Stimulated activated CD8-positive, alpha-beta memory T cell treated with anti-CD3 and anti-CD28 coated beads, Interleukin-4, amount 100 ng/mL, for 24 hours (primary cell): ENCODE results near the gene RHOV.
"Not testable (repeated sequence)": the region's sequence is repeated elsewhere in the genome, so short reads cannot be mapped to it uniquely, and the experiment has no call there.

Experiments
- DNase-seq: peaks from one replicate; pipeline ENCODE4 v3.0.0-alpha.2; 2020; ENCODE audit warnings: low read depth

RHOV gene

DNA sequence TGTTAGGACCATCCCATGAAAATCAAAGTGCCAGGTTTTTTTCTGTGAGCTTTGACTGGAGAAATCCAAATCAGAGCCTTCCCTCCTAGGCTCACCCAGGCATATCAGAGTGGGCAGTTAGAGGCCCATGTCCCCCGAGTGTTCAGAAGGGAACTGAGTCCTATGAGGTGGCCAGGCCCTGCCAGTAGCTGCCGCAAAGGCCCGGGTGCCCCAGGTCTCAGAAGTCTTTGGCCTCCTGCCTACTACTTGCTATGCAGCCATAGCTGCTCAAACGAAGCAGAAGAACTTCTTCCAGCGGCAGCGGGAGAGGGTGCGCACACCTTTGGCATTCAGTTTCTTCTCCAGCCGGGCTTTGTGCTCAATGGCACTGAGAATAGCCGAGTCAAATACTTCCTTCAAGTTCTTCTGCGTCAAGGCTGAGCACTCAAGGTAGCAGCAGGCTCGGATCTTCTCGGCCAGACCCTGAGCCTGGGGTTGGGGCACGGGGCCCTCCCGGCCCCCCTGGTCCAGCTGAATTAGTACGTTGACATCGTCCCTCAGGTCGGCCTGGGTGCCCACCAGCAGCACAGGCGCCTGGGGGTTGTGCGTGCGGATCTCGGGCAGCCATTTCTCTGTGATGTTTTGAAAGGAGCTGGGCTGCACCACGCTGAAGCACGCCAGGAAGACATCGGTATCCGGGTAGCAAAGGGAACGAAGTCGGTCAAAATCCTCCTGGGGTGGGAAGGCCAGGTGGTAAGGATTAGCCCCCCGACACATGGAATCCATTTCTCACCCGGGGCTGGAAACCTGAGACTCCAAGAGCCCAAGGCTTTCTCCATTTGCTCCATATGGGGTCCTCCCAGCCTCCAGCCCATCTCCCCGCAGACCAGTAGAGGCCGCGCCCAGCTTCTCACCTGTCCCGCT is 992 bp downstream of the RHOV start:
- DNase-seq = no peak

DNA sequence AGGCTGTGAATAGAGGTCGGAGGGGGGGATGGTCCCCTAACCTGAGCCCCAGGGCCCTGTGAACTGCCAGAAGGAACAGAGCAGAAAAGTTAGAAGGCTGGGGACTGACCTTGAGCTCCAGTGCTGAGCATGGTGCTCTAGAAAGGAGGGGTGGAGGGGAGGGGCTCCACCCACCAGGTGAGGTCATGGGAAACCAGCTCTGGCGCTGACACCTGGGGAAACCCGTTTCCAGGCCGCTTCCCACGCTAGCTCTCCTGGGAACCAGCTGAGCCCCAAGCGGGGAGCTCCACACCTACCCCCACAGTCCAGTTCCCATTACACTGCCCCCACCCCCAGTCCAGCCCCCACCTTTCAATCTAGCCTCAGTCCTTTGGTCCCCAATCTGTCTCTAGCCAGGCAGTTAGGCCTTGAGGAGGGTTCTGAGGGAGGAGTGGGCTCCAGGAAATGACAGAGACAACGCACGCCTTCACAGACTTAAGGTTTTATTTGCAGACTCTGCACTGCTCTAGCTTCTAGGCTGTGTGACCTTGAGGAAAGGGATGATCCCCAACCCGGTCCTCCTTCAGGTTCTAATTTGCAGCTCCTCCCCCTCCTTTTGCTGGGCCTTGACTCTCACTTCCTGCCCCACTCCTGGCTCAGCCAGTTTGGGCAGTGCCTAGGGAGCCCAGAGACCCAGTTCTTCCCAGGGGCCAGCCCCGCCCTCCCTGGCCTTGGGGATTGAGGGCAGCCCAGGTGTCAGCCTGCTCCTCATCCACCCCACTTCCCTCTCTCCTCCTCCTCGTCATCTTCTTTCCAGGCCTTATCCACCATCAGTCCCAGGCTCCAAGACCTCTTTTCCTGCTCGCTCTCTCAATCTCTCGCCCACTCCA is 2.1 kb downstream of the RHOV start:
- no peak for DNase-seq

DNA sequence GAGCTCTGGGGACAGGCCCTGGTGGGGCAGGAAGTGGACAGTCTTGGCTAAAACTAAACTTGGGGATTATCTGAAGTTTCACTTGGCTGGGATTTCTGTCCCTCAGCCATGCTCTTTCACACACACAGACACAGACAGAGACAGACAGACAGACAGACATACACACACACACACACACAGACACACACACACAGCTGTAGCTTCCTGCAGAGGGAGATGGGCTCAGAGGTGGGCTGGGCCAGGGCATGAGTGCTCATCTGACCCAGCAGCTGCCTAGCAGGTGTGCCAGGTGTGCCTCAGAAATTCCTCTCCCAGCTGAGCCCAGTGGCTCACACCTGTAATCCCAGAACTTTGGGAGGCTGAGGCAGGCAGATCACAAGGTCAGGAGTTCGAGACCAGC is 3.3 kb downstream of the RHOV start:
- no peak for DNase-seq

DNA sequence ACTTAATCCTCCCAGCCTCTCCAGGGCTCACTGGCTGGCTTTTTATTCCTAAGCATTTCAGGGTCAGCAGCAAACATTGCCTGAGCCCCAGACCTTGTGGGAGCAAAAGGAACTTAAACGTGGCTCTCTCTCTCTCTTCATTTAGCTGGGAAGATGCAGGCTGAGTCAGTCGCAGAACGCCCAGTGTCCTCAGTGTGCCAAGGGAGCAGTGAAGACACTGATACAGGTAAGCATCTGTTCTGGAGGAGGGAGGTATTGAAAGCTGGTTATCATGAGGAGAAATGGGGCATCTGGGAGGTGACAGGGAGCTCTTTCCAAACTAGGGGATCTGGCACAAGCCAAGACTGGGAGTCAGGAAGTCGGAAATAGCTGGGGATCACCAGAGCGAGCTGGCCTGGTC is 4.3 kb downstream of the RHOV start:
- DNase-seq = no peak

DNA sequence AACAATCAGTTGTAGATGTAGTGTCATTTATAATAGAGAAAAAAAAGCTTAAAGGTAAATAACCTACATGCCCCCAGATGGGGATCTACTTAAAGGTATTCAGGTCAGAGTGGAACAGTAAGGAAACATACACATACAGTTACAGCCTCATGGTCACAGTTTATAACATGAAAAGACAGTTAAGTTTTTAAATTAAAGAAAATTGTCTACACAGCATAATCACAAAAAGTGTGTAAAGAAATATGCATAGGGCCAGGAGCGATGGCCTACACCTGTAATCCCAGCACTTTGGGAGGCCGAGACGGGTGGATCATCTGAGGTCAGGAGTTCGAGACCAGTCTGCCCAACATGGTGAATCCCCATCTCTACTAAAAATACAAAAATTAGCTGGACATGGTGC is 6.8 kb downstream of the RHOV start:
- no peak for DNase-seq

DNA sequence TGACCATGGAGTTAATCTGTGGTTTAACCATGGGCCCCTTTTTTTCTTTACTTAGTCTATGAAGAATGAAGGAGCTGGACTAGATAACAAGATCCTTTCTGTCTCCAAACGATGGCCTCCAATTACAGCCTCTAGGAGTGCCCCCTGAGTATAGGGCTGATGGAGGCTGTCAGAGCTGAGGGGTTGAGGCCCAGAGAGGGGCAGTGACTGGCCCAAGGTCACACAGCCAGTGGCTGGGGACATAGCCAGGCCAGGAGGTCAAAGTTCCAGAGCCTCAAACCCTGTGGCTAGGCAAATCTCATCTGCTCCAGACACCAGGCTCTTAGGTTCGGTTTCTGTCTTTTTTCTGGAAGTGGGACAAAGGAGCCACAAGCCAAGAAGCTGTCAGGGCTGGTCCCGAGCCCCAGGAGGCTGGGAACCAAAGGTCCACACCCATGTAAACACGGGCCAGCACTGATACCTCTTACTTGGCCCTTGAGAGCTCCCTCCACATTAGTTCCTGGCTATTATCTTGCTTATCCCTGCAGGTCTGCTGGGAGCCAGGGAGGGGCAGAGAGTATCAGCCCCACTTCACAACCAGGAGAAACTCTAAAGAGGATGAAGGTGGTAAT is 10.3 kb downstream of the RHOV start:
- DNase-seq = no peak

DNA sequence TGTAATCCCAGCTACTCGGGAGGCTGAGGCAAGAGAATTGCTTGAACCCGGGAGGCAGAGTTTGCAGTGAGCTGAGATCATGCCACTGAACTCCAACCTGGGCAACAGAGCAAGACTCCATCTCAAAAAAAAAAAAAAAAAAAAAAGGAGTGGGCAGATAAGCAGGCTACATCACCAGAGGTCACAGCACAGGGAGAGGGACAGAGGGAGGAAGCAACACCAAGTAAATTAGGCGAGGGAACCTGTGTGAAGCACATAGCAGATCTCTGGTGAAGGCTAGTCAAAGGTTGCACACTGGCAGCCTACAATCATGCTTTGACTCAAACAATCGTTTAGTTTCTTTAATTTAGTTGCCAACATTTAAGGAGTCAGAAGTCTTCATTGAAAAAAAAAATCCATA is 12.9 kb downstream of the RHOV start:
- not testable (repeated sequence) for DNase-seq

DNA sequence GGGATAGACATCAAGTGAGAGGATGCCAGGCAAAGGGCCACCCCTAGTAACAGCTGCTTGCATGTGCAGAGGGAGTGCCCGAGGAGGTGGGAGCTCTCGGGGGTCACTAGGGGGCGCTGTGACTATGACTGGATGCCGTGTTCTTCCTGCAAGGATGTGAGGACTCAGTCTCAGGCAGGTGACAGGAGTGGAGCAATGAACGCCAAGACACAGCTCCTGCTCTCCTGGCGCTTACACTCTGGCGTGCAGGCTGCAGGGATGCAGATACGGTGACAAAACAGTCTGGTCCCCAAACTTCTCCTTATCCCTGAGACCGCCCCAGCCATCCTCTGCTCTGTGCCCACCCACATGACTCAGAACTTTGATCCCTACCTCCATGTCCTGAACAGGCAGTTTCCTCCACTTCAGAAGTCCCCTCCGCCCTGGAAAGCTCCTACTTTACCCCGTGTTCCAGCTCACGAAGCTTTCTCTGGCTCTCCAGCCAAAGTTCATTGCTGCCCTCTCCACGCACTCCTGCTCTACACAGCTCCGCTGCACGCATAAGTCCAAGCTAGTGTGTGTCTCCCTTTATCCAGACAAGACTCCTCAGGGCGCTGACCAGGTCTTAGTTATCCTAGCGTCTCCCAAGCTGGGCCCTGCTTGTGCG is 14.7 kb downstream of the RHOV start:
- DNase-seq = peak; percentile 73

DNA sequence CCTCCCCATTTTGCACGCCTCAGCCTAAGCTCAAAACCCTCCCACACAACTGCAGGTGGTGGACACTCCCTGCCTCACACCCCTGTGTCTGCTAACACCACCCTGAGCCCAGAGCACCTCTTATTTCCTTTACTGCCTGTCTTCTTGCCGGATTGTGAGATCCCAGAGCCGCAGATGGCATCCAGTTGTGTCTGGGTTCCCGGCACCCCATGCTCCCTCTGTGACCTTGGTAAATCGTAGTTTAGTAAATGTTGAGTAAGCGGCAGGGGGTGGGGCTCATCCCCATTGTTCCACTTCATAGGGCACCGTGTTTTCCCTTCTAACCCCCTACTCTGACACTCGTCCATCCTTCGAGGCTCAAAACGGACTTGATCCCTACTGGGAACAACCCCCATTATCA is 15.3 kb downstream of the RHOV start:
- DNase-seq = no peak

DNA sequence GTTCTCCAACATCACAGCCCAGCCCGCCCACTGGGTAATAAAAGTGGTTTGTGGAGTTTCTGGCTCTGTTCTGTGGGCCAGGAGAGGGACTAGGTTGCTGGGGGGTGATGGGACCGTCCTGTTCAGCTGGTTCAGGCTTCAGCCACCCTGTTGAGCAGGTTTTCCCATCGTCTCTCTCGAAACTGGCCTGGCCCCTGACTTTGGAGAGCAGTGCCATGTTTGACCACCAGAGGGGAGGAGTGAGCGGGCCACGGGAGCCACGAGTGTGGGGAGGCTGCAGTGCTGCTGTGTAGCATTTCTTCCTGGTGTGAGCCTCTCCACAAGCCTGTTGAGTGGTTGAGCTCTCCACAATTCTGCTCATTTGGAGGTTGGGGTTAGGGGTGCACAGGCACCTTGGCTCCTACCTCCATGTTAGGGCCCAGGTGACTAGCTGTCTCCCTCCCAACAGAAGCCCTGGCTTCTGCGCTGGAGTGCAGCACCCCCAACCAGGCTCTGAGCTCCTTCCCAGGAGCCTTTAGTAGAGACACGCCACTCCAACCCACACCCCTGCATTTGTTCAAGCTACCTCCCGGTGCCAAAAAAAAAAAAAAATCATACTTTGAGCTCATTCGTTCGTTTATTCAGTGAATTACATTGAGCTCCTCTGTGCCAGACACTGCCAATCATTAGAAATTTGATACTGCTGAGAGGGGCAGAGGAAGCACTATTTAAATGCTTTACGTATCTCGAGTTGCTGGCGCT is 16.3 kb downstream of the RHOV start:
- peak; percentile 67 for DNase-seq

DNA sequence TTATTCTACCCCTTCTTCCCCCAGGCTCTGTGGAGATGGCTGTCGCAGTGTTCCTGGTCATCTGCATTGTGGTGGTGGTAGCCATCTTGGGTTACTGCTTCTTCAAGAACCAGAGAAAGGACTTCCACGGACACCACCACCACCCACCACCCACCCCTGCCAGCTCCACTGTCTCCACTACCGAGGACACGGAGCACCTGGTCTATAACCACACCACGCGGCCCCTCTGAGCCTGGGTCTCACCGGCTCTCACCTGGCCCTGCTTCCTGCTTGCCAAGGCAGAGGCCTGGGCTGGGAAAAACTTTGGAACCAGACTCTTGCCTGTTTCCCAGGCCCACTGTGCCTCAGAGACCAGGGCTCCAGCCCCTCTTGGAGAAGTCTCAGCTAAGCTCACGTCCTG is 17.3 kb downstream of the RHOV start:
- DNase-seq = no peak

DNA sequence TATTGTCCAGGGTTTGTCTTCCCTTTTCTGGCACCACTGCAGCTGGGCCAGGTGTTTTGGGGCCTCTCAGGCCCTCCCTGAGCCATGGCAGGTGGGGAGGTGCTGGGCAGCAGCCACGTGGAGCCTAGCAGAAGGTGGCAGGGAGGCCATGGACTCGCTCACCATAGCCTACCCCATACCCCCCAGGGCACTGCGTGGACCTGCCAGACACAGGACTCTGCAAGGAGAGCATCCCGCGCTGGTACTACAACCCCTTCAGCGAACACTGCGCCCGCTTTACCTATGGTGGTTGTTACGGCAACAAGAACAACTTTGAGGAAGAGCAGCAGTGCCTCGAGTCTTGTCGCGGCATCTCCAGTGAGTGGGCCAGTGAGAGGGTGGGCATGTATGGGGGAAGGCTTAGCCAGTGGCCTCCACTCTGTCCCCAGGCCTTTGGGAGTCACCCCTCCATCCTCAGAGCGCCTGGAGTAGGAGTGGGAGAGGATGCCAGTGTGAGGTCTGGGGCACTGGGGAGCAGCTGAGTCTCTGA is 18.3 kb downstream of the RHOV start:
- DNase-seq = no peak

DNA sequence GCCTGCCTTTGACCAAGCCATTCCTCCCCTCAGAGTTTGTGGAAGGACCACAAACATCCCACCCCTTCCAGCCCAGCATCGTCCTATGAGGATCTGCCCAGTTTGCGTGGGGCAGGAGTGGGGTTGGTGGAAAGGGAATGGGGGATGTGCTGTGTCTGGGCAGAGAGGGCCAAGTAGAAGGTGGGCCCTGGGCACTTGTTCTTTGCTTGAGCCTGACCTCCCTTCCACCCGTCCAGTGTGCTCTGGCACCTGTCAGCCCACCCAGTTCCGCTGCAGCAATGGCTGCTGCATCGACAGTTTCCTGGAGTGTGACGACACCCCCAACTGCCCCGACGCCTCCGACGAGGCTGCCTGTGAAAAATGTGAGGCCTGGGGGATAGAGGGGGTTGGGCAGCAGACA is 19.9 kb downstream of the RHOV start:
- no peak for DNase-seq

DNA sequence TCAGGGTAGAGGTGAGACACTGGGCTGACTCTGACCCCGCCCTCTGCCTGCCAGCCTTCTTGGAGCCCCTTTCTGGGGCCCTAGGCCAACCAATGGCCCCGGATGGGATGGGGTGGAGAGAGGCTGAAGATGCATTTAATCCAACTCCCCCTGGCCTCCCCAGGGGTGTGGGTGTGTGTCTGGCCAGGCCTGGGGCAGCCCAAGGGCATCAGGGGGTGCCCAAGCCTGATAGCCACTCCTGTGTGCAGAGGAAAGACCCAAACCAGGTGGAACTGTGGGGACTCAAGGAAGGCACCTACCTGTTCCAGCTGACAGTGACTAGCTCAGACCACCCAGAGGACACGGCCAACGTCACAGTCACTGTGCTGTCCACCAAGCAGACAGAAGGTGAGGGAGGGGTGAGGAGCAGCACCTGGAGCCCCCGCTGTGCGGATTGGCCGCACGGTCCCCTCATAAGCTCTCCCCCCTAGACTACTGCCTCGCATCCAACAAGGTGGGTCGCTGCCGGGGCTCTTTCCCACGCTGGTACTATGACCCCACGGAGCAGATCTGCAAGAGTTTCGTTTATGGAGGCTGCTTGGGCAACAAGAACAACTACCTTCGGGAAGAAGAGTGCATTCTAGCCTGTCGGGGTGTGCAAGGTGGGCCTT is 20.7 kb downstream of the RHOV start:
- no peak for DNase-seq

DNA sequence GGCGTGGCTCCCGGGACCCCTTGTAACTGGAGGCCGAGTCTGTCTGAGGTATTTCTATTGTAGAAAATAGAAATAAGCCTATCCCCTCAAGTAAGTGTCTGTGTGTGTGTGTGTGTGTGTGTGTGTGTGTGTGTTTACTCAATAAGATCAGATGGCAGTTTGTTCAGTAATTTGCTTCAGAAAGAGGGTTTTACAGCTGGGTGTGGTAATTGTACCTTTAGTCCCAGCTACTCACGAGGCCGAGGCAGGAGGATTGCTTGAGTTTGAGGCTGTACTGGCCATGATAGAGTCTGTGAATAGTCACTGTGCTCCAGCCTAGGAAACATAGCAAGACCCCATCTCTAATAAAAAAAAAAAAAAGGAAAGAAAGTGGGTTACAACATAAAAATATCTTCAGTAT is 21.5 kb downstream of the RHOV start:
- DNase-seq = no peak

DNA sequence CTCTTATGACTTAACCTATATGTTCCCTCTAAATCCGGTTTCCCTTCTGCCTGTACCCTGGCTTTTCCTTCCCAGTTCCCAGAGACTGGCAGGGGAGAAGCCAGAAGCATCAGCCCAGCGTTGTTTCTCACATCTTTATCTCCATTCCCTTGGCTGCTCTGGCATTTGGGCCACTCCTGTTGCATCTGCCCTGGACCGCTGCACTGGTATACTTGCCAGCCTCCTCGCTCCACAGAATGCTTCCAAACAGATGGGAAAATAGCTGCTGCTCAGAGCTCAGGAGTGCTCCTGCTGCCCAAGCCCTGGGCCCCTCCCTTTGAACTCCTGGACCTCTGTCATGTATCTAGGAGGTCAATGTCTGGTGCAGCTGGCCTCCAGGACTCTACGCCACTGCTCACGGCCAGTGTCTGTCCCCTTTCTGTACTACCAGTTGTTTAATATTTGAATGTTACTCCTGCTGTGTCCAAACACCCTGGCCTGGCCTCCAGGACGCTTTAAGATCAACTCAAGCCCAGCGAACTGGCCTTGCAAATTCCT is 23.4 kb downstream of the RHOV start:
- no peak for DNase-seq

DNA sequence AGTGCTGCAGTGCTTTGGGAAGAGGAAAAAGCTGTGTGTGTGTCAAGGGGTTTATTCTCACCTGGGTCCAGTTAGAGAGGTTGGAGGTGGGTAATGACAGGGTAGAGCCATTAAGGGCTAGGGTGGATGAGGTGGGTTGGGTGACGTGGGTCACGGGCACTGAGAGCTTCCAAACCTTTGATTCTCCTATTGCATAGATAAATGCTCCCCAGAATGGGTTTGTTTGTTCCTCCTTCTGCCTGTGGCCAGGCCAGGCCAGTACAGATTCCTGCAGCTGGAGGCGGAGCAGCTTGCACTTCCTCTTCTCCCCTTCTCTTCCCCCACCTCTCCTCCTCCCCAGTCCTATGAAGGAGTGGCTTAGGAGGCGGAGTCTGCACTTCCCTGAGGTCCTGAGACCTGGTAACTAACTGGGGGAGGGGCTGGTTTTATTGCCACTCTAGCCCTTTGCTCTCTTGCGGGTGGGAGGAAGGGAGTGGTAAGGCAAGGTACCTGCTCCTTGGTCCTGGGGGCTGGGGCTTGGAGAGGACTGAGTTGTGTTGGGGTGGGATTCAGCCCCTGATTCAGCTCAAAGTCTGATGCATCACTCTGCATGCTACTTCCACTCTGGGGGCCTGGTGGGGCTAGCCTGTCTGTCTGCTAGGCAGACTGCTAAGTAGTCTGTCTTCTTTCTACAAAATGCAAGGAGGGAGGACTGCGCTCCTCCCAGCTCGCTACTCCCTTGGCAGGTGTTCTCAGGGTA is 26.6 kb downstream of the RHOV start:
- no peak for DNase-seq

DNA sequence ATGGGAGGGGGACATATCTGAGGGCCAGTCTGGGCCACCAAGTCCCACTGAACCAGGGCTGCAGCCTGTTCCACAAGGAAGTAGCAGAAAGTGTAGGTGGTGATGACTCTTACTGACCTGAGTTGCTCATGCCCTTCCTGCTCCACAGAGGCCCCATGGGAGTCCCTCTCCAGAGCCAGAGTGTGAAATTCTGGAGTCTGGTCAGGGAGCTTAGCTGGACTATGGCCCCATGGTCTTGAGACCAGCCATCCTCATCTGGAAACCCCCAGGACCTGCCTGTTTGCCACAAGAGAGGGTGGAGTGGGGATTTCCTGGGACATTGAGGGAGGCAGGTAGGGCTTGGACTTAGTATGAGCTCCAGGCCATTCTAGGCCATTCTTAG is 27.2 kb downstream of the RHOV start:
- DNase-seq = no peak

DNA sequence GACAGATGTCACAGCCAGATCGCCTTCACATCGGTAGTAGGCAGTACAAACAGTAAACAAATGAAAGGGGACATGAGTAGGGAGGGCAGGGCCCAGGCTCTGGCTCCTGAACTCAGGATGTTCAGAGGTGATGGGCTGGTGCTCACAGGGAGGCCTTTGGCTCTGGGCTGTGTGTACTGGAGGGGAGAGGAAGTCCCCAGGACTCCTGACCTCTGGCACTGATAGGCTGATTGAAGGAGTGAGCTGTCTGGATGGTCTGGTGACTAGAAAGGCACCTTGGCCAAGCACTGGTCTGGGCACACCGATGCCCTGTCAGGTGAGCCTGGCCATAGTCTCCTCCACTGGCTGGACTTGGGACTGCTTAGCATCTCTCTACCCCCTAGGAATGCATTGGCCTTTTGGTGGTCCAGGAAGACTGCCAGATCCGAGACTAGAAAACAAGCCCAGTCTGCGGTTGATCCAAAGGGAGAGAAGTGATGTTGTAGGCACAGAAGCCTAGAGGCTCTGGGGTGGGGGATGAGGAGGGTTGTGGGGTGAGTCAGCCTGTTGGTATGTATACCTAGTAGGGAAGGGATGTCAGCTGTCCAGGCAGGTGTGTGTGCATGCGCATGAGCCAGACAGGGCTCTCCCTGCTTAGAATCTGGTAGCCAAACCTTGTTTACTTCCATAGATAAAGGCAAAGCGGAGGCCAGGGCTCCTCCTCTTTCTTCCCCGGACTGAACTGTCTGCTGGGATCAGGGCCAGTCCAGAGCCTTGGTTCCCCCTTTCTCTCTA is 28.3 kb downstream of the RHOV start:
- no peak for DNase-seq
